MM.1S (cell line): ENCODE data around the gene ITGB2.
"Not testable (repeated sequence)": the region's sequence is repeated elsewhere in the genome, so short reads cannot be mapped to it uniquely, and the experiment has no call there.

ENCODE experiments used
- DNase-seq: peaks from one replicate; pipeline ENCODE4 v3.0.0-alpha.2; 2015
- H2AFZ ChIP-seq: fragments of 300-600 bp; sonication (generic); 2 replicates; pipeline ENCODE4 v1.6.0; 2016; ENCODE audit warnings: antibody characterized with exemption, low read length
- H3F3A ChIP-seq: fragments of 300-600 bp; sonication (generic); 2 replicates; pipeline ENCODE4 v1.6.1; 2016; ENCODE audit warnings: mild to moderate bottlenecking, antibody characterized with exemption, low read length, moderate library complexity, mixed read lengths; ENCODE audit not compliant: insufficient read depth
- H3K27ac ChIP-seq: fragments of 300-600 bp; sonication (generic); 2 replicates; pipeline ENCODE4 v1.5.1; 2016; ENCODE audit warnings: mild to moderate bottlenecking, low read length
- H3K27me3 ChIP-seq: fragments of 300-600 bp; sonication (generic); replicated peaks from 2 replicates; pipeline ENCODE4 v1.6.0; 2016; ENCODE audit warnings: low read length; ENCODE audit not compliant: insufficient read depth
- H3K36me3 ChIP-seq: fragments of 300-600 bp; sonication (generic); replicated peaks from 2 replicates; pipeline ENCODE4 v1.6.1; 2016; ENCODE audit warnings: mild to moderate bottlenecking, low read length, mixed read lengths; ENCODE audit not compliant: insufficient read depth
- H3K4me1 ChIP-seq: fragments of 300-600 bp; sonication (generic); 2 replicates; pipeline ENCODE4 v1.6.1; 2016; ENCODE audit warnings: low read length, mixed read lengths
- H3K4me2 ChIP-seq: fragments of 300-600 bp; sonication (generic); 2 replicates; pipeline ENCODE4 v1.6.0; 2016; ENCODE audit warnings: low read depth, low read length
- H3K4me3 ChIP-seq: fragments of 300-600 bp; sonication (generic); 2 replicates; pipeline ENCODE4 v1.5.1; 2016; ENCODE audit warnings: low read length, mixed read lengths
- H3K79me2 ChIP-seq: fragments of 300-600 bp; sonication (generic); 2 replicates; pipeline ENCODE4 v1.6.1; 2016; ENCODE audit warnings: mixed run types, low read length, mixed read lengths
- H3K9ac ChIP-seq: fragments of 300-600 bp; sonication (generic); 2 replicates; pipeline ENCODE4 v1.6.1; 2016; ENCODE audit warnings: low read length, mixed read lengths
- H3K9me2 ChIP-seq: fragments of 300-600 bp; sonication (generic); replicated peaks from 2 replicates; pipeline ENCODE4 v1.6.1; 2016; ENCODE audit warnings: mild to moderate bottlenecking, low read length, mixed read lengths; ENCODE audit not compliant: insufficient read depth
- H3K9me3 ChIP-seq: fragments of 300-600 bp; sonication (generic); replicated peaks from 2 replicates; pipeline ENCODE4 v1.6.1; 2016; ENCODE audit warnings: mild to moderate bottlenecking, low read length, mixed read lengths; ENCODE audit not compliant: insufficient read depth
- H4K20me1 ChIP-seq: fragments of 300-600 bp; sonication (generic); 2 replicates; pipeline ENCODE4 v1.6.1; 2016; ENCODE audit warnings: mild to moderate bottlenecking, low read length, moderate library complexity, mixed read lengths; ENCODE audit not compliant: insufficient read depth
- CTCF ChIP-seq: fragments of 300-600 bp; sonication (generic); IDR thresholded peaks from 2 replicates; pipeline ENCODE4 v1.5.1; 2016; ENCODE audit warnings: antibody characterized with exemption, low read length, mixed read lengths
- EZH2 ChIP-seq: fragments of 300-600 bp; sonication (generic); optimal IDR thresholded peaks from 2 replicates; pipeline ENCODE3; 2017; ENCODE audit warnings: low read depth, mild to moderate bottlenecking, antibody characterized with exemption, low read length, mixed read lengths
- EZH2phosphoT487 ChIP-seq: fragments of 300-600 bp; sonication (generic); IDR thresholded peaks from 2 replicates; pipeline ENCODE4 v1.6.1; 2018; ENCODE audit warnings: antibody characterized with exemption, low read length

Gene ITGB2

GRCh38 chr21:44916965-44917364 lies 3.7 kb downstream of the ITGB2 start:
- no peak for TF ChIP-seq EZH2
- no peak for TF ChIP-seq EZH2phosphoT487
- TF ChIP-seq CTCF, result no peak
- no peak for DNase-seq
- Histone ChIP-seq H3K9me3 (no peaks in the 10 kb centered on the region), H2AFZ (no peak overlapping the region), H3K27ac (no peak overlapping the region), H3F3A (no peaks in the 10 kb centered on the region), H3K27me3 (peaks cover 95% of the 10 kb centered on the region), H3K36me3 (no peaks in the 10 kb centered on the region), H3K4me3 (no peak overlapping the region), H4K20me1 (no peaks in the 10 kb centered on the region; the same call in 1 of the 2 replicates), H3K9ac (no peak overlapping the region), H3K9me2 (no peaks in the 10 kb centered on the region), H3K79me2 (no peaks in the 10 kb centered on the region), H3K4me2 (no peak overlapping the region), H3K4me1 (no peaks in the 10 kb centered on the region)

GRCh38 chr21:44914176-44914874 lies 6.4 kb downstream of the ITGB2 start:
- no peaks in the 10 kb centered on the region for H3K9me3 ChIP-seq
- no peak overlapping the region for H3K4me3 ChIP-seq
- no peak overlapping the region for H2AFZ ChIP-seq
- no peak for TF ChIP-seq CTCF
- TF ChIP-seq EZH2phosphoT487, result no peak
- TF ChIP-seq EZH2, result no peak
- H3K9ac ChIP-seq, result no peak overlapping the region
- H3K79me2 ChIP-seq, result no peaks in the 10 kb centered on the region
- no peak for DNase-seq
- no peaks in the 10 kb centered on the region for H3F3A ChIP-seq
- H3K4me2 ChIP-seq, result no peak overlapping the region
- H3K9me2 ChIP-seq, result no peaks in the 10 kb centered on the region
- no peaks in the 10 kb centered on the region for H3K4me1 ChIP-seq
- H3K36me3 ChIP-seq, result no peaks in the 10 kb centered on the region
- peaks cover 95% of the 10 kb centered on the region for H3K27me3 ChIP-seq
- H3K27ac ChIP-seq, result no peak overlapping the region
- no peaks in the 10 kb centered on the region; the same call in 1 of the 2 replicates for H4K20me1 ChIP-seq

- DNase-seq, result no peak
- Histone ChIP-seq H3F3A (no peaks in the 10 kb centered on the region), H3K79me2 (no peaks in the 10 kb centered on the region), H3K9me3 (no peaks in the 10 kb centered on the region), H3K27me3 (peaks cover 96% of the 10 kb centered on the region), H3K9me2 (no peaks in the 10 kb centered on the region), H3K36me3 (no peaks in the 10 kb centered on the region), H3K9ac (no peak overlapping the region), H3K4me1 (no peaks in the 10 kb centered on the region), H2AFZ (no peak overlapping the region), H3K4me3 (no peak overlapping the region), H4K20me1 (no peaks in the 10 kb centered on the region; the same call in 1 of the 2 replicates), H3K27ac (no peak overlapping the region), H3K4me2 (no peak overlapping the region)
- no peak for TF ChIP-seq CTCF
- TF ChIP-seq EZH2, result no peak
- no peak for TF ChIP-seq EZH2phosphoT487
These were observed 7.1 kb downstream of the ITGB2 start for GRCh38 chr21:44913425-44914175.

- H3K9ac ChIP-seq, H3K4me1 ChIP-seq: not testable (repeated sequence)
These were observed 7.9 kb downstream of the ITGB2 start for GRCh38 chr21:44912506-44913412.

More at GRCh38 chr21:44912506-44913412, 7.9 kb downstream of the ITGB2 start:
- H3K4me3 ChIP-seq, H3K9me3 ChIP-seq, H3K9me2 ChIP-seq, H2AFZ ChIP-seq, H3K4me2 ChIP-seq, H3K36me3 ChIP-seq, H4K20me1 ChIP-seq, H3K27ac ChIP-seq, H3K79me2 ChIP-seq, H3F3A ChIP-seq, DNase-seq: not testable (repeated sequence)
- peaks cover 94% of the 10 kb centered on the region for H3K27me3 ChIP-seq
